ENCODE data around the gene NCAM1.

DNA sequence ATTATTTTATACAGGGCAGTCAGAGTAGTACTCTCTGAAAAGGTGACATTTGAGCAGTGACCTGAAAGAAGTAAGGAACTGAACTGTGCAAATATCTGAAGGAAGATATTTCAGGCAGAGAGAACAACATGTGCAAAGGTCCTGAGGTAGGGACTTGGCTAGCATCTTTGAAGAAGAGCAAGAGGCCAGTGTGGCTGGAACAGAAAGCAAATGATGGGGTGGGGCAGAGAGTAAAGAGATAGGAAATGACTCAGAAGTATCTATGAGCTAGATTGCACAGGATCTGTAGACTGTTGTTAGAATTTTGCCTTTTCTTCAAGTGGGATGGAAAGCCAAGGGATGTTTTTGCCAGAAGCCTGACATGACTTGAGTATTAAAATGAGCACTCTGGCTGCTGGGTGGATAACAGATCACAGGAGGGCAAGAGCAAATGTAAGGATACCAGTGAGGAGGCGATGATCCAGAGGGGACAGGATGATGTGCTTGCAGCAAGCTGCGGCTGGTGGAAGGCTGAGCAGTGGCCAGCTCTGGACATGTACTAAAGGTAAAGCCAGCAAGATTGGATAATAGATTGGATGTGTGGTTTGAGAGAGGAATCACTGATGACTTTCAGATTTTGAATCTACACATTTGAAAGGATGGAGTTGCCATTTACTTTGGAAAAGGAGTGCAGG, 320.0 kb downstream of the NCAM1 start:
- TF ChIP-seq ZFX (IDR thresholded peaks at IDR 0.05): no peak
- TF ChIP-seq, protein P1, sequence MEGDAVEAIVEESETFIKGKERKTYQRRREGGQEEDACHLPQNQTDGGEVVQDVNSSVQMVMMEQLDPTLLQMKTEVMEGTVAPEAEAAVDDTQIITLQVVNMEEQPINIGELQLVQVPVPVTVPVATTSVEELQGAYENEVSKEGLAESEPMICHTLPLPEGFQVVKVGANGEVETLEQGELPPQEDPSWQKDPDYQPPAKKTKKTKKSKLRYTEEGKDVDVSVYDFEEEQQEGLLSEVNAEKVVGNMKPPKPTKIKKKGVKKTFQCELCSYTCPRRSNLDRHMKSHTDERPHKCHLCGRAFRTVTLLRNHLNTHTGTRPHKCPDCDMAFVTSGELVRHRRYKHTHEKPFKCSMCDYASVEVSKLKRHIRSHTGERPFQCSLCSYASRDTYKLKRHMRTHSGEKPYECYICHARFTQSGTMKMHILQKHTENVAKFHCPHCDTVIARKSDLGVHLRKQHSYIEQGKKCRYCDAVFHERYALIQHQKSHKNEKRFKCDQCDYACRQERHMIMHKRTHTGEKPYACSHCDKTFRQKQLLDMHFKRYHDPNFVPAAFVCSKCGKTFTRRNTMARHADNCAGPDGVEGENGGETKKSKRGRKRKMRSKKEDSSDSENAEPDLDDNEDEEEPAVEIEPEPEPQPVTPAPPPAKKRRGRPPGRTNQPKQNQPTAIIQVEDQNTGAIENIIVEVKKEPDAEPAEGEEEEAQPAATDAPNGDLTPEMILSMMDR (conservative IDR thresholded peaks at IDR 0.05): no peak
